K562 (cell line): Measurements from ENCODE around the gene PPT1. TPM values are rescaled to one million over a fixed set of nuclear protein-coding genes. Genes with fewer than 3 reads are reported as not detected.

Experiments
- CHD1 ChIP-seq: fragments of 200-600 bp; sonication (generic); IDR thresholded peaks from one replicate; pipeline ENCODE4 v1.6.1; 2012; ENCODE audit warnings: mild to moderate bottlenecking, moderate library complexity, low read length, inconsistent platforms
- EWSR1 ChIP-seq: fragments of 450-650 bp; IDR thresholded peaks from 2 replicates; pipeline ENCODE4 v1.6.1; 2018; ENCODE audit warnings: borderline replicate concordance, mild to moderate bottlenecking, low read depth, moderate library complexity; ENCODE audit not compliant: partially characterized antibody
- FOXK1 ChIP-seq: sonication (generic); formaldehyde crosslinking; IDR thresholded peaks from 2 replicates; pipeline ENCODE4 v1.8.0; 2022; ENCODE audit warnings: missing genetic modification reagents, mild to moderate bottlenecking, borderline replicate concordance
- GATAD2B ChIP-seq: fragments of 450-650 bp; IDR thresholded peaks from 2 replicates; pipeline ENCODE4 v1.6.1; 2017; ENCODE audit warnings: mild to moderate bottlenecking, borderline replicate concordance
- LEF1 ChIP-seq: fragments of 450-650 bp; IDR thresholded peaks from 2 replicates; pipeline ENCODE4 v1.6.1; 2016; ENCODE audit warnings: mild to moderate bottlenecking
- MIER1 ChIP-seq: fragments of 450-650 bp; IDR thresholded peaks from 2 replicates; pipeline ENCODE4 v1.6.1; 2016; ENCODE audit warnings: antibody characterized with exemption, mild to moderate bottlenecking, low read depth
- MTA2 ChIP-seq: fragments of 450-650 bp; IDR thresholded peaks from 2 replicates; pipeline ENCODE4 v1.6.1; 2016; ENCODE audit warnings: low read depth
- NR2C2 ChIP-seq, 2 experiments: fragments of 200-800 bp in 1 of 2; sonication (Bioruptor generic) in 1 of 2; sonication (generic) in 1 of 2; formaldehyde crosslinking in 1 of 2; IDR thresholded peaks; 2 replicates each; pipeline versions ENCODE4 v1.6.1 to v1.8.0; 2016 to 2022; ENCODE audit warnings: mild to moderate bottlenecking in 1 of 2, missing compliant biosample characterization in 1 of 2, missing genetic modification characterization in 1 of 2, missing genetic modification reagents in 1 of 2
- NUFIP1 ChIP-seq: fragments of 450-650 bp; IDR thresholded peaks from 2 replicates; pipeline ENCODE4 v1.6.1; 2018; ENCODE audit not compliant: partially characterized antibody
- SRSF1 ChIP-seq: fragments of 200-400 bp; formaldehyde crosslinking; IDR thresholded peaks from 2 replicates; pipeline ENCODE4 v1.6.1; 2017; ENCODE audit warnings: mild to moderate bottlenecking, low read depth, low read length, moderate library complexity
- TAL1 ChIP-seq: fragments of 450-650 bp; IDR thresholded peaks from 2 replicates; pipeline ENCODE4 v1.6.1; 2016; ENCODE audit warnings: mild to moderate bottlenecking
- TBL1XR1 ChIP-seq, 2 experiments: IDR thresholded peaks; 2 replicates each; pipeline ENCODE4 v1.6.1; 2012; ENCODE audit warnings: improper control_type of control experiment in 2 of 2, low read length in 2 of 2, mild to moderate bottlenecking in 1 of 2
- TEAD1 ChIP-seq, 2 experiments: fragments of 450-650 bp in 1 of 2; sonication (generic) in 1 of 2; formaldehyde crosslinking; IDR thresholded peaks; 2 replicates each; pipeline versions ENCODE4 v1.4.0 to v1.8.0; 2020 to 2022; ENCODE audit warnings: mild to moderate bottlenecking in 2 of 2, missing genetic modification reagents in 1 of 2
- ZBTB7A ChIP-seq: IDR thresholded peaks from 2 replicates; pipeline ENCODE4 v1.6.1; 2011; ENCODE audit warnings: low read depth, mild to moderate bottlenecking, low read length, moderate library complexity, borderline replicate concordance; ENCODE audit not compliant: control insufficient read depth
- ZFP1 ChIP-seq: fragments of 450-650 bp; formaldehyde crosslinking; IDR thresholded peaks from 2 replicates; pipeline ENCODE4 v1.4.0; 2020; ENCODE audit warnings: mild to moderate bottlenecking, mixed read lengths
- ZNF212 ChIP-seq: fragments of 450-650 bp; formaldehyde crosslinking; IDR thresholded peaks from 2 replicates; pipeline ENCODE4 v1.4.0; 2020; ENCODE audit warnings: mild to moderate bottlenecking
- ZNF695 ChIP-seq: fragments of 450-650 bp; formaldehyde crosslinking; IDR thresholded peaks from 2 replicates; pipeline ENCODE4 v1.4.0; 2020; ENCODE audit warnings: mild to moderate bottlenecking, moderate library complexity
- polyA plus RNA-seq, 8 experiments: library from polyadenylated mRNA; depleted of rRNA in 4 of 8; stranded (reverse) in 5 of 8; unstranded in 3 of 8; fragments of >200 nt; fragmentation: Nextera tagmentation in 2 of 8; fragmentation: Illumina TruSeq in 1 of 8; extraction: Ambion mirVana in 2 of 8; extraction: Trizol in 1 of 8; gene quantifications; 2 replicates each; pipeline versions ENCODE4 v1.2.1 to v1.2.3, GENCODE V29; 2011 to 2014; ENCODE audit warnings: inconsistent platforms in 1 of 8, missing spikeins in 1 of 8
- total RNA-seq, 7 experiments: library from RNA; depleted of rRNA in 6 of 7; stranded (reverse); fragments of >200 nt in 6 of 7; fragmentation: Illumina TruSeq in 2 of 7; extraction: Trizol in 2 of 7; gene quantifications; 2 replicates each; pipeline versions ENCODE4 v1.2.1 to v1.2.3, GENCODE V29; 2011 to 2021; ENCODE audit warnings: low replicate concordance in 1 of 7
- TF ChIP-seq, protein P1 (sequence below), 2 experiments: fragments of 450-650 bp; IDR thresholded peaks; 2 replicates each; pipeline ENCODE4 v1.6.1; 2016
- TF ChIP-seq, protein P2 (sequence below): fragments of 250-450 bp; sonication (Bioruptor Pico); IDR thresholded peaks from 2 replicates; pipeline ENCODE4 v1.9.0; 2021; ENCODE audit warnings: mild to moderate bottlenecking, inconsistent platforms
- TF ChIP-seq, protein P3 (sequence below): fragments of 250-450 bp; sonication (Bioruptor Pico); IDR thresholded peaks from 2 replicates; pipeline ENCODE4 v1.5.0; 2021
- TF ChIP-seq, protein P4 (sequence below): fragments of 200-400 bp; formaldehyde crosslinking; IDR thresholded peaks from 2 replicates; pipeline ENCODE4 v1.6.1; 2017; ENCODE audit warnings: mild to moderate bottlenecking, low read depth, low read length, moderate library complexity

Gene PPT1
- total and polyA plus RNA-seq, 9 of the 15 experiments (the other 6 are each of a cell fraction or from before 2014, with no cell fraction given), result 72.2 to 285 (median 143) TPM

DNA sequence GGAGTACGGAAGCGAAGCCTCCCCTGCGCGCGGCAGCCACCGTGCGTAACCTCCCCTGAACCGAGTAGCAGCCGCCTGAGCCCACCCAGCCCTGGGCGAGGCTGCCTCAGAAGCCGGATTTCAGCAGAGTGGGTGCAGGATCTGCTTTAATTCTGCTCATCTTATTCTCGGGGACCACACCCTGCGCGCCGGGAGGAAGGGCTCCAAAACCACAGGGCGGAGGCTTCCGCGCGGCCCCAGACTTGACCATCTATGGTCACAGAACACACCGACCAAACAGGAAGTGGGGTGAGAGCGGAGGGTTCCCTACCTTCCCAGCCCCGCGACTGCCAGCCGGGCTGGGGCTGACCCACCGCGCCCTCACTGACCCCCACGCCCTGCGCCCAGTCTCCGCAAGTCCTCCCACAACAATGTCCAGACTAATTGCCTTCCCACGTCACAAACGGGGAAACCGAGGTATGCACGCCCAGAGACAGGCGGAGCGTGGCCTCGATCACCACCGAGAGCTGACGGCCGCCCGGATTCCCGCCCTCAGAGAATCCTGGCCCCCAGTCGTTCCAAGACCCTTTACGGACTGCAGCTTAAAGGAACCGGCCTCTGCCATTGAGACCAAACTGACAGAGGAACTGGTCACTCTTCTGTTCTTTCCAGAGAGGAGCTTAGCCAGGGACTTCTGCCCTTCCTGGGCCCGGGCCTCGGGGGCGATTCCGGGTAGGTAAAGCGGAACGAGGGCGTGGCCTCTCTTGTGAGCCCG, 57.1 kb downstream of the PPT1 start (continued):
- TF ChIP-seq GATAD2B, result peak; percentile 53; the same call in 1 of the 2 replicates
- TF ChIP-seq LEF1, result peak; percentile 69; the same call in 1 of the 2 replicates
- no peak for TF ChIP-seq ZFP1
- TF ChIP-seq, protein P1, sequence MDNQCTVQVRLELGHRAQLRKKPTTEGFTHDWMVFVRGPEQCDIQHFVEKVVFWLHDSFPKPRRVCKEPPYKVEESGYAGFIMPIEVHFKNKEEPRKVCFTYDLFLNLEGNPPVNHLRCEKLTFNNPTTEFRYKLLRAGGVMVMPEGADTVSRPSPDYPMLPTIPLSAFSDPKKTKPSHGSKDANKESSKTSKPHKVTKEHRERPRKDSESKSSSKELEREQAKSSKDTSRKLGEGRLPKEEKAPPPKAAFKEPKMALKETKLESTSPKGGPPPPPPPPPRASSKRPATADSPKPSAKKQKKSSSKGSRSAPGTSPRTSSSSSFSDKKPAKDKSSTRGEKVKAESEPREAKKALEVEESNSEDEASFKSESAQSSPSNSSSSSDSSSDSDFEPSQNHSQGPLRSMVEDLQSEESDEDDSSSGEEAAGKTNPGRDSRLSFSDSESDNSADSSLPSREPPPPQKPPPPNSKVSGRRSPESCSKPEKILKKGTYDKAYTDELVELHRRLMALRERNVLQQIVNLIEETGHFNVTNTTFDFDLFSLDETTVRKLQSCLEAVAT (IDR thresholded peaks at IDR 0.05), result peak; percentile 81 to 92
- TF ChIP-seq MTA2, result no peak
- no peak for TF ChIP-seq TBL1XR1 (IDR thresholded peaks at IDR 0.05; ENCODE audit: low read length in 2 of 2)
- TF ChIP-seq TAL1, result no peak
- no peak for TF ChIP-seq SRSF1
- TF ChIP-seq ZBTB7A, result peak; percentile 65; the same call in 1 of the 2 replicates
- TF ChIP-seq, protein P2, sequence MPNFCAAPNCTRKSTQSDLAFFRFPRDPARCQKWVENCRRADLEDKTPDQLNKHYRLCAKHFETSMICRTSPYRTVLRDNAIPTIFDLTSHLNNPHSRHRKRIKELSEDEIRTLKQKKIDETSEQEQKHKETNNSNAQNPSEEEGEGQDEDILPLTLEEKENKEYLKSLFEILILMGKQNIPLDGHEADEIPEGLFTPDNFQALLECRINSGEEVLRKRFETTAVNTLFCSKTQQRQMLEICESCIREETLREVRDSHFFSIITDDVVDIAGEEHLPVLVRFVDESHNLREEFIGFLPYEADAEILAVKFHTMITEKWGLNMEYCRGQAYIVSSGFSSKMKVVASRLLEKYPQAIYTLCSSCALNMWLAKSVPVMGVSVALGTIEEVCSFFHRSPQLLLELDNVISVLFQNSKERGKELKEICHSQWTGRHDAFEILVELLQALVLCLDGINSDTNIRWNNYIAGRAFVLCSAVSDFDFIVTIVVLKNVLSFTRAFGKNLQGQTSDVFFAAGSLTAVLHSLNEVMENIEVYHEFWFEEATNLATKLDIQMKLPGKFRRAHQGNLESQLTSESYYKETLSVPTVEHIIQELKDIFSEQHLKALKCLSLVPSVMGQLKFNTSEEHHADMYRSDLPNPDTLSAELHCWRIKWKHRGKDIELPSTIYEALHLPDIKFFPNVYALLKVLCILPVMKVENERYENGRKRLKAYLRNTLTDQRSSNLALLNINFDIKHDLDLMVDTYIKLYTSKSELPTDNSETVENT (CRISPR knock-in tag), result peak; percentile 29; the same call in 1 of the 2 replicates
- no peak for TF ChIP-seq NUFIP1
- 0 out of 2 replicates have a peak, but pooled peaks have one; percentile 8 for TF ChIP-seq ZNF212 (CRISPR knock-in tag)
- peak; percentile 96; the same call in 1 of the 2 replicates for TF ChIP-seq FOXK1
- TF ChIP-seq, protein P3, sequence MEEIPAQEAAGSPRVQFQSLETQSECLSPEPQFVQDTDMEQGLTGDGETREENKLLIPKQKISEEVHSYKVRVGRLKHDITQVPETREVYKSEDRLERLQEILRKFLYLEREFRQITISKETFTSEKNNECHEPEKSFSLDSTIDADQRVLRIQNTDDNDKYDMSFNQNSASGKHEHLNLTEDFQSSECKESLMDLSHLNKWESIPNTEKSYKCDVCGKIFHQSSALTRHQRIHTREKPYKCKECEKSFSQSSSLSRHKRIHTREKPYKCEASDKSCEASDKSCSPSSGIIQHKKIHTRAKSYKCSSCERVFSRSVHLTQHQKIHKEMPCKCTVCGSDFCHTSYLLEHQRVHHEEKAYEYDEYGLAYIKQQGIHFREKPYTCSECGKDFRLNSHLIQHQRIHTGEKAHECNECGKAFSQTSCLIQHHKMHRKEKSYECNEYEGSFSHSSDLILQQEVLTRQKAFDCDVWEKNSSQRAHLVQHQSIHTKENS, result no peak
- TF ChIP-seq, protein P4, sequence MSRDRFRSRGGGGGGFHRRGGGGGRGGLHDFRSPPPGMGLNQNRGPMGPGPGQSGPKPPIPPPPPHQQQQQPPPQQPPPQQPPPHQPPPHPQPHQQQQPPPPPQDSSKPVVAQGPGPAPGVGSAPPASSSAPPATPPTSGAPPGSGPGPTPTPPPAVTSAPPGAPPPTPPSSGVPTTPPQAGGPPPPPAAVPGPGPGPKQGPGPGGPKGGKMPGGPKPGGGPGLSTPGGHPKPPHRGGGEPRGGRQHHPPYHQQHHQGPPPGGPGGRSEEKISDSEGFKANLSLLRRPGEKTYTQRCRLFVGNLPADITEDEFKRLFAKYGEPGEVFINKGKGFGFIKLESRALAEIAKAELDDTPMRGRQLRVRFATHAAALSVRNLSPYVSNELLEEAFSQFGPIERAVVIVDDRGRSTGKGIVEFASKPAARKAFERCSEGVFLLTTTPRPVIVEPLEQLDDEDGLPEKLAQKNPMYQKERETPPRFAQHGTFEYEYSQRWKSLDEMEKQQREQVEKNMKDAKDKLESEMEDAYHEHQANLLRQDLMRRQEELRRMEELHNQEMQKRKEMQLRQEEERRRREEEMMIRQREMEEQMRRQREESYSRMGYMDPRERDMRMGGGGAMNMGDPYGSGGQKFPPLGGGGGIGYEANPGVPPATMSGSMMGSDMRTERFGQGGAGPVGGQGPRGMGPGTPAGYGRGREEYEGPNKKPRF, result no peak
- TF ChIP-seq ZNF695, result no peak
- peak; percentile 58 to 77 for TF ChIP-seq TEAD1 (CRISPR knock-in tag; IDR thresholded peaks at IDR 0.05)
- TF ChIP-seq CHD1, result peak; percentile 98
- TF ChIP-seq EWSR1, result no peak
- no peak for TF ChIP-seq NR2C2 (CRISPR knock-in tag; IDR thresholded peaks at IDR 0.05)
- TF ChIP-seq NR2C2 (tag; IDR thresholded peaks at IDR 0.05), result peak; percentile 21; the same call in 1 of the 2 replicates
- no peak for TF ChIP-seq MIER1
